Cardiac septum (tissue), 1 donor: ENCODE measurements around the gene KRAS. TPM values are rescaled to one million over a fixed set of nuclear protein-coding genes. Genes with fewer than 3 reads are reported as not detected.

ENCODE experiments used
- total RNA-seq: library from RNA; stranded (reverse); fragmentation: NEBNext Ultra II Directional; extraction: Animal tissue kit (Norgen Biotek cat#: 25700); gene quantifications from one replicate; pipeline ENCODE4 v1.2.1, GENCODE V29; 2021
- donor health status: DM: no; HTN: no; CAD: no.

KRAS gene
- total RNA-seq, 1 donor from 2014 or later: 11.2 TPM

Other genes with a start within 250 kb of the KRAS start
- gene DNAI7, start 55.8 kb downstream of the KRAS start, total RNA-seq: 0.38 TPM
- 41.9 TPM for gene ETFRF1, start 55.7 kb downstream of the KRAS start, total RNA-seq